ENCODE data around the gene SGK1.

GRCh38 chr6:134323698-134324097, 5.8 kb upstream of the SGK1 start:
- TF ChIP-seq BHLHE40 (IDR thresholded peaks at IDR 0.05; ENCODE audit: borderline replicate concordance) (no peak), ELF4 (IDR thresholded peaks at IDR 0.05) (no peak), LEF1 (IDR thresholded peaks at IDR 0.05; ENCODE audit: borderline replicate concordance) (no peak)

Measured in HEK293T (cell line).